K562 (cell line): Measurements from ENCODE around the gene HNRNPU. TPM values are rescaled to one million over a fixed set of nuclear protein-coding genes. Genes with fewer than 3 reads are reported as not detected.

ENCODE experiments used
- BCOR ChIP-seq: fragments of 450-650 bp; IDR thresholded peaks from 2 replicates; pipeline ENCODE4 v1.6.1; 2016
- CBX5 ChIP-seq: IDR thresholded peaks from 2 replicates; pipeline ENCODE4 v1.6.1; 2014; ENCODE audit warnings: low read depth, borderline replicate concordance
- EHMT2 ChIP-seq: fragments of 450-650 bp; IDR thresholded peaks from 2 replicates; pipeline ENCODE4 v1.6.1; 2018; ENCODE audit warnings: antibody characterized with exemption
- EP400 ChIP-seq: fragments of 450-650 bp; IDR thresholded peaks from 2 replicates; pipeline ENCODE4 v1.6.1; 2017; ENCODE audit warnings: antibody characterized with exemption, mild to moderate bottlenecking, moderate library complexity
- FOXK2 ChIP-seq, 2 experiments: fragments of 450-650 bp; IDR thresholded peaks in 1 of 2; conservative IDR thresholded peaks in 1 of 2; 2 replicates each; pipeline ENCODE4 v1.6.1; 2016; ENCODE audit warnings: low read depth in 2 of 2, mild to moderate bottlenecking in 1 of 2
- GATAD2A ChIP-seq: fragments of 450-650 bp; IDR thresholded peaks from 2 replicates; pipeline ENCODE4 v1.6.1; 2017
- KAT8 ChIP-seq: fragments of 450-650 bp; IDR thresholded peaks from 2 replicates; pipeline ENCODE4 v1.6.1; 2016; ENCODE audit warnings: low read depth, mild to moderate bottlenecking
- KDM5B ChIP-seq: fragments of 200-600 bp; sonication (generic); IDR thresholded peaks from 2 replicates; pipeline ENCODE4 v1.6.1; 2012; ENCODE audit warnings: low read depth, mild to moderate bottlenecking, moderate library complexity, low read length, control low read depth, inconsistent platforms; ENCODE audit not compliant: insufficient replicate concordance
- MTA1 ChIP-seq: fragments of 450-650 bp; IDR thresholded peaks from 2 replicates; pipeline ENCODE4 v1.6.1; 2017; ENCODE audit warnings: borderline replicate concordance
- NCOA1 ChIP-seq: fragments of 450-650 bp; IDR thresholded peaks from 2 replicates; pipeline ENCODE4 v1.6.1; 2016; ENCODE audit warnings: low read depth
- PHF8 ChIP-seq: fragments of 200-600 bp; sonication (generic); IDR thresholded peaks from 2 replicates; pipeline ENCODE4 v1.6.1; 2012; ENCODE audit warnings: mixed run types, mild to moderate bottlenecking, inconsistent platforms, low read length, moderate library complexity, borderline replicate concordance
- PRDM10 ChIP-seq: fragments of 450-650 bp; IDR thresholded peaks from 2 replicates; pipeline ENCODE4 v1.6.1; 2018; ENCODE audit not compliant: partially characterized antibody
- SP1 ChIP-seq: sonication (generic); formaldehyde crosslinking; IDR thresholded peaks from 2 replicates; pipeline ENCODE4 v1.8.1; 2022; ENCODE audit warnings: mild to moderate bottlenecking, missing genetic modification reagents
- STAT5B ChIP-seq: fragments of 250-450 bp; sonication (Bioruptor Pico); IDR thresholded peaks from 2 replicates; pipeline ENCODE4 v1.8.0; 2021; ENCODE audit warnings: mild to moderate bottlenecking, inconsistent platforms
- TAF1 ChIP-seq: IDR thresholded peaks from 2 replicates; pipeline ENCODE4 v1.6.1; 2011; ENCODE audit warnings: mild to moderate bottlenecking, low read length, moderate library complexity; ENCODE audit not compliant: insufficient read depth, control insufficient read depth, severe bottlenecking; ENCODE audit errors: extremely low read depth
- TAF7 ChIP-seq: fragments of 450-650 bp; IDR thresholded peaks from 2 replicates; pipeline ENCODE4 v1.6.1; 2016; ENCODE audit warnings: missing genetic modification characterization, missing compliant biosample characterization
- TBL1XR1 ChIP-seq, 2 experiments: IDR thresholded peaks; 2 replicates each; pipeline ENCODE4 v1.6.1; 2012; ENCODE audit warnings: improper control_type of control experiment in 2 of 2, low read length in 2 of 2, mild to moderate bottlenecking in 1 of 2
- TOE1 ChIP-seq, 2 experiments: fragments of 450-650 bp in 1 of 2; sonication (generic) in 1 of 2; formaldehyde crosslinking in 1 of 2; IDR thresholded peaks; 2 replicates each; pipeline versions ENCODE4 v1.7.1 to v1.8.0; 2016 to 2022; ENCODE audit warnings: borderline replicate concordance in 2 of 2, mild to moderate bottlenecking in 2 of 2, antibody characterized with exemption in 1 of 2, inconsistent platforms in 1 of 2, low read depth in 1 of 2, missing genetic modification reagents in 1 of 2, moderate library complexity in 1 of 2
- ZBTB17 ChIP-seq: fragments of 450-650 bp; formaldehyde crosslinking; IDR thresholded peaks from 2 replicates; pipeline ENCODE4 v1.4.0; 2020; ENCODE audit warnings: mild to moderate bottlenecking
- ZEB2 ChIP-seq: fragments of 450-650 bp; IDR thresholded peaks from 2 replicates; pipeline ENCODE4 v1.6.1; 2016
- ZFX ChIP-seq: sonication (generic); formaldehyde crosslinking; IDR thresholded peaks from 2 replicates; pipeline ENCODE4 v1.8.0; 2022; ENCODE audit warnings: mild to moderate bottlenecking, missing genetic modification reagents, moderate library complexity
- ZNF217 ChIP-seq: sonication (generic); formaldehyde crosslinking; IDR thresholded peaks from 2 replicates; pipeline ENCODE4 v1.8.0; 2022; ENCODE audit warnings: mild to moderate bottlenecking, missing genetic modification reagents
- ZNF79 ChIP-seq: fragments of 250-450 bp; sonication (Bioruptor Pico); IDR thresholded peaks from 2 replicates; pipeline ENCODE4 v1.4.0; 2020; ENCODE audit warnings: low read depth, mild to moderate bottlenecking, moderate library complexity
- polyA plus RNA-seq, 8 experiments: library from polyadenylated mRNA; depleted of rRNA in 4 of 8; stranded (reverse) in 5 of 8; unstranded in 3 of 8; fragments of >200 nt; fragmentation: Nextera tagmentation in 2 of 8; fragmentation: Illumina TruSeq in 1 of 8; extraction: Ambion mirVana in 2 of 8; extraction: Trizol in 1 of 8; gene quantifications; 2 replicates each; pipeline versions ENCODE4 v1.2.1 to v1.2.3, GENCODE V29; 2011 to 2014; ENCODE audit warnings: inconsistent platforms in 1 of 8, missing spikeins in 1 of 8
- total RNA-seq, 7 experiments: library from RNA; depleted of rRNA in 6 of 7; stranded (reverse); fragments of >200 nt in 6 of 7; fragmentation: Illumina TruSeq in 2 of 7; extraction: Trizol in 2 of 7; gene quantifications; 2 replicates each; pipeline versions ENCODE4 v1.2.1 to v1.2.3, GENCODE V29; 2011 to 2021; ENCODE audit warnings: low replicate concordance in 1 of 7
- TF ChIP-seq, protein P1 (sequence below), 2 experiments: fragments of 450-650 bp; IDR thresholded peaks; 2 replicates each; pipeline ENCODE4 v1.6.1; 2016

Gene HNRNPU
- total and polyA plus RNA-seq, 9 of the 15 experiments (the other 6 are each of a cell fraction or from before 2014, with no cell fraction given) = 159 to 777 (median 577) TPM

DNA sequence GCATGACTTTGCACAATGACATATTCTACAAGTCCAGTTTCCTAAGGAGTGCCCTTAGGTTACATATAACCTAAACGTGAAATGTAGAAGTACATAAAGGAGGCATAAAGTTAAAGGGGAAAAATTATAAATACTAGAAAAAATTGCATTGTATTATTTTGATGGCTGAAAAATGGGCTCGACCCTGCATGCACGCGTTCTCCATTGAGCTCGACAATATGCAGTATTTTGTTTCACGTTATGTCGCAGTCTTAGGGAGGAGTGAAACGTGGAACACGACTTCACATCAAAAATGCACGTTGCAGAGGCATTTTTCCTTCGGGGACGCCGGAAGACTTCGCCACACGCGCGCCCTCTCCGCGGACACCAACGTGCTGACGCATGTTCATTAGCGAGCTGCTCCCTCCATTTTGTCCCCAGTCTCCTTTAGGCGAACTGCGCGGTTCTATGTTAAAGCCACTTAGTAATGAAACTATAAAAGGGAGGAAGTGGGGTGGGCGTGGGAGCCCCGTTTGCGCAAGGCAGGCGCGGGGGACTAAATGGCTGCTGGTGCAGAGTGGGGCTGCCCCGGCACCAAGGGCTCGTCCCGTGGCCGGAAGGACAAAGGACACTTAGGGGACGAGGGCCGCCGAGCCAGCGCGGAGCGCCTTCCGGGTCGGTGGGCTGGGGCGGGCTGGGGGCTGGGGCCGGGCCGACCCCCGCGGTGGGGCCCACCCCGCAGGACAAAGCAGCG, 29.6 kb downstream of the HNRNPU start (continued):
- TF ChIP-seq TAF1 = peak; percentile 76
- peak; percentile 10 for TF ChIP-seq ZBTB17 (CRISPR knock-in tag)
- no peak for TF ChIP-seq TOE1 (IDR thresholded peaks at IDR 0.05; ENCODE audit: borderline replicate concordance)
- peak; percentile 93; the same call in 1 of the 2 replicates for TF ChIP-seq TOE1 (CRISPR knock-in tag; IDR thresholded peaks at IDR 0.05; ENCODE audit: borderline replicate concordance, low read depth)
- peak; percentile 78; the same call in 1 of the 2 replicates for TF ChIP-seq KAT8
- peak; percentile 67 for TF ChIP-seq PHF8
- TF ChIP-seq PRDM10 = peak; percentile 6
- TF ChIP-seq SP1 (CRISPR knock-in tag) = peak; percentile 77
- 0 out of 2 replicates have a peak, but pooled peaks have one; percentile 45 for TF ChIP-seq ZNF217
- TF ChIP-seq CBX5 = 0 out of 2 replicates have a peak, but pooled peaks have one; percentile 25
- TF ChIP-seq KDM5B = peak; percentile 91
- TF ChIP-seq GATAD2A = 0 out of 2 replicates have a peak, but pooled peaks have one; percentile 46
- 0 out of 2 replicates have a peak, but pooled peaks have one; percentile 18 for TF ChIP-seq NCOA1
- peak; percentile 84; the same call in 1 of the 2 replicates for TF ChIP-seq MTA1
- TF ChIP-seq ZNF79 (CRISPR knock-in tag) = 0 out of 2 replicates have a peak, but pooled peaks have one; percentile 7
- peak; percentile 6; the same call in 1 of the 2 replicates for TF ChIP-seq BCOR
- 0 out of 4 replicates have a peak, but pooled peaks of 1 of the 2 experiments have one; percentile 36 for TF ChIP-seq FOXK2 (conservative IDR thresholded peaks at IDR 0.05 in 1 of 2, IDR thresholded peaks at IDR 0.05 in 1 of 2; ENCODE audit: low read depth in 2 of 2)
- TF ChIP-seq TAF7 (tag) = peak; percentile 90; the same call in 1 of the 2 replicates
- TF ChIP-seq TBL1XR1 (IDR thresholded peaks at IDR 0.05; ENCODE audit: low read length in 2 of 2) = 0 out of 4 replicates have a peak, but pooled peaks of 1 of the 2 experiments have one; percentile 5
- TF ChIP-seq EHMT2 = no peak
- no peak for TF ChIP-seq STAT5B (CRISPR knock-in tag)
- TF ChIP-seq, protein P1, sequence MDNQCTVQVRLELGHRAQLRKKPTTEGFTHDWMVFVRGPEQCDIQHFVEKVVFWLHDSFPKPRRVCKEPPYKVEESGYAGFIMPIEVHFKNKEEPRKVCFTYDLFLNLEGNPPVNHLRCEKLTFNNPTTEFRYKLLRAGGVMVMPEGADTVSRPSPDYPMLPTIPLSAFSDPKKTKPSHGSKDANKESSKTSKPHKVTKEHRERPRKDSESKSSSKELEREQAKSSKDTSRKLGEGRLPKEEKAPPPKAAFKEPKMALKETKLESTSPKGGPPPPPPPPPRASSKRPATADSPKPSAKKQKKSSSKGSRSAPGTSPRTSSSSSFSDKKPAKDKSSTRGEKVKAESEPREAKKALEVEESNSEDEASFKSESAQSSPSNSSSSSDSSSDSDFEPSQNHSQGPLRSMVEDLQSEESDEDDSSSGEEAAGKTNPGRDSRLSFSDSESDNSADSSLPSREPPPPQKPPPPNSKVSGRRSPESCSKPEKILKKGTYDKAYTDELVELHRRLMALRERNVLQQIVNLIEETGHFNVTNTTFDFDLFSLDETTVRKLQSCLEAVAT (IDR thresholded peaks at IDR 0.05) = peak in 1 of 2 experiments; percentile 77; a peak in 2 of 4 replicates
- peak; percentile 97 for TF ChIP-seq EP400
- no peak for TF ChIP-seq ZEB2
- peak; percentile 64 for TF ChIP-seq ZFX (CRISPR knock-in tag)
